22Rv1 (cell line): Measurements from ENCODE around the gene IGSF21.

Source experiments
- ZFX ChIP-seq: fragments of 450-650 bp; IDR thresholded peaks from 2 replicates; pipeline ENCODE4 v1.6.1; 2017; ENCODE audit warnings: antibody characterized with exemption, borderline replicate concordance
- TF ChIP-seq, protein P1 (sequence below): fragments of 450-650 bp; IDR thresholded peaks from 2 replicates; pipeline ENCODE4 v1.5.1; 2017; ENCODE audit warnings: mild to moderate bottlenecking

DNA sequence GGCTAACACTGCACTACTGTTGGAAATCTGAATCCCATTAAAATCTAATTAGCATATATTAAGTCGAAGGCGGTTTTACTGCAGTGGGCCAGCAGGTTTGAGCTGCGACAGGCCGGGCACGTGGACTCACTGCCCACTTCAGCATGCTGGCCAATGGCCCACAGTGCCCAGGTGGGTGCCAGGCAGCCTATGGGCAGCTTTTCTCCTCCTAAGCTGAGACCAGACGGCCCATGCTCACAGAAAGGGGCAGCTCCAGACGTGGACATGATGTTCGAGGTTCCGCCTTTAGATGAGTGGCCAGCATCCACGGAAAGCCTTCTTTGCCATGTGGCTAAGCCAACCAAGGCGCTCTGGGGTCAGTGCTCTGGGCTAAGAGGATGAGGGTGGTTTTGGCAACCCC lies 283.4 kb downstream of the IGSF21 start:
- TF ChIP-seq, protein P1, sequence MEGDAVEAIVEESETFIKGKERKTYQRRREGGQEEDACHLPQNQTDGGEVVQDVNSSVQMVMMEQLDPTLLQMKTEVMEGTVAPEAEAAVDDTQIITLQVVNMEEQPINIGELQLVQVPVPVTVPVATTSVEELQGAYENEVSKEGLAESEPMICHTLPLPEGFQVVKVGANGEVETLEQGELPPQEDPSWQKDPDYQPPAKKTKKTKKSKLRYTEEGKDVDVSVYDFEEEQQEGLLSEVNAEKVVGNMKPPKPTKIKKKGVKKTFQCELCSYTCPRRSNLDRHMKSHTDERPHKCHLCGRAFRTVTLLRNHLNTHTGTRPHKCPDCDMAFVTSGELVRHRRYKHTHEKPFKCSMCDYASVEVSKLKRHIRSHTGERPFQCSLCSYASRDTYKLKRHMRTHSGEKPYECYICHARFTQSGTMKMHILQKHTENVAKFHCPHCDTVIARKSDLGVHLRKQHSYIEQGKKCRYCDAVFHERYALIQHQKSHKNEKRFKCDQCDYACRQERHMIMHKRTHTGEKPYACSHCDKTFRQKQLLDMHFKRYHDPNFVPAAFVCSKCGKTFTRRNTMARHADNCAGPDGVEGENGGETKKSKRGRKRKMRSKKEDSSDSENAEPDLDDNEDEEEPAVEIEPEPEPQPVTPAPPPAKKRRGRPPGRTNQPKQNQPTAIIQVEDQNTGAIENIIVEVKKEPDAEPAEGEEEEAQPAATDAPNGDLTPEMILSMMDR, result no peak
- no peak for TF ChIP-seq ZFX
